B cell (primary cell): Measurements from ENCODE around the gene DLG2. TPM values are rescaled to one million over a fixed set of nuclear protein-coding genes. Genes with fewer than 3 reads are reported as not detected.

Experiments
- ATAC-seq: fragments of 200-7000 bp; cut with Tn5 transposase; one replicate; pipeline ENCODE4 v1.10.0; 2021; ENCODE audit warnings: low read depth, mild to moderate bottlenecking, moderate number of reproducible peaks, moderate library complexity
- CTCF ChIA-PET: fragments of 350-600 bp; sonication (Branson Sonifier 250); formaldehyde crosslinking; loops from one replicate; lab custom pipeline; 2021; ENCODE audit warnings: antibody characterized with exemption, inconsistent platforms; lab: Charles Lee
- POLR2A ChIA-PET: fragments of 350-600 bp; sonication (Branson Sonifier 250); formaldehyde crosslinking; loops from one replicate; lab custom pipeline; 2021; ENCODE audit warnings: antibody characterized with exemption; lab: Charles Lee
- DNase-seq: peaks from one replicate; pipeline ENCODE4 v3.0.0; 2013
- H2AFZ ChIP-seq: 2 replicates; pipeline ENCODE4 v1.6.1; 2012; ENCODE audit warnings: mild to moderate bottlenecking, low read depth, low read length; ENCODE audit not compliant: insufficient read depth, poor library complexity, severe bottlenecking
- H3K27ac ChIP-seq, 2 donors: 1 replicate in 1 of 2; 2 replicates in 1 of 2; pipeline ENCODE4 v1.5.1; 2012 to 2013; ENCODE audit warnings: low read length in 2 of 2, mild to moderate bottlenecking in 2 of 2, moderate library complexity in 1 of 2
- H3K27me3 ChIP-seq, 4 experiments: fragments of 200-600 bp in 1 of 4; sonication (generic) in 1 of 4; replicated peaks in 1 of 4; 1 replicate in 2 of 4; 2 replicates in 2 of 4; pipeline versions ENCODE4 v1.6.1 to v1.7.0; 2013 to 2016; ENCODE audit warnings: low read length in 3 of 4, mild to moderate bottlenecking in 2 of 4, mixed read lengths in 1 of 4, moderate library complexity in 1 of 4; ENCODE audit not compliant: insufficient read depth in 4 of 4, control insufficient read depth in 3 of 4; ENCODE audit errors: control extremely low read depth in 1 of 4
- H3K36me3 ChIP-seq, 2 experiments: replicated peaks in 1 of 2; 1 replicate in 1 of 2; 2 replicates in 1 of 2; pipeline versions ENCODE4 v1.6.1 to v1.7.1; 2013; ENCODE audit warnings: low read length in 1 of 2; ENCODE audit not compliant: insufficient read depth in 2 of 2, control insufficient read depth in 1 of 2; ENCODE audit errors: control extremely low read depth in 1 of 2, extremely low read depth in 1 of 2
- H3K4me1 ChIP-seq, 2 donors: fragments of 200-600 bp in 1 of 2; sonication (generic) in 1 of 2; 1 replicate in 1 of 2; 2 replicates in 1 of 2; pipeline versions ENCODE4 v1.5.1 to v1.6.1; 2013 to 2017; ENCODE audit warnings: low read length in 2 of 2; ENCODE audit not compliant: control insufficient read depth in 2 of 2, insufficient read depth in 2 of 2
- H3K4me2 ChIP-seq: replicated peaks from 2 replicates; pipeline ENCODE3; 2012; ENCODE audit warnings: mild to moderate bottlenecking, low read depth, low read length; ENCODE audit not compliant: poor library complexity, severe bottlenecking
- H3K4me3 ChIP-seq, 5 experiments: fragments of 200-600 bp in 1 of 5; sonication (generic) in 1 of 5; 1 replicate in 3 of 5; 2 replicates in 2 of 5; pipeline versions ENCODE4 v1.5.1 to v1.7.0; 2011 to 2016; ENCODE audit warnings: low read length in 4 of 5, mild to moderate bottlenecking in 4 of 5, low read depth in 2 of 5, control low read depth in 1 of 5, moderate library complexity in 1 of 5; ENCODE audit not compliant: insufficient read depth in 1 of 5; ENCODE audit errors: control extremely low read depth in 1 of 5, extremely low read depth in 1 of 5
- H3K79me2 ChIP-seq: fragments of 200-600 bp; sonication (generic); one replicate; pipeline ENCODE4 v1.6.0; 2016; ENCODE audit warnings: low read length; ENCODE audit not compliant: control insufficient read depth, insufficient read depth
- H3K9ac ChIP-seq: fragments of 200-600 bp; sonication (generic); 2 replicates; pipeline ENCODE4 v1.6.1; 2017; ENCODE audit warnings: mild to moderate bottlenecking, low read length, moderate library complexity
- H3K9me3 ChIP-seq, 3 donors: one replicate each; pipeline versions ENCODE4 v1.6.1 to v1.7.1; 2013; ENCODE audit warnings: low read length in 2 of 3; ENCODE audit not compliant: control insufficient read depth in 2 of 3, insufficient read depth in 1 of 3; ENCODE audit errors: control extremely low read depth in 1 of 3
- H4K20me1 ChIP-seq: 2 replicates; pipeline ENCODE4 v1.6.0; 2012; ENCODE audit warnings: mild to moderate bottlenecking, low read length; ENCODE audit not compliant: insufficient read depth, control insufficient read depth, poor library complexity, severe bottlenecking
- H3K27ac Mint-ChIP-seq: one replicate; pipeline ENCODE4 v1.8.0; 2021; ENCODE audit warnings: mixed read lengths
- H3K27me3 Mint-ChIP-seq: one replicate; pipeline ENCODE4 v1.8.0; 2021; ENCODE audit warnings: mixed read lengths
- H3K4me1 Mint-ChIP-seq: one replicate; pipeline ENCODE4 v1.8.0; 2021; ENCODE audit warnings: mixed read lengths
- H3K4me3 Mint-ChIP-seq: one replicate; pipeline ENCODE4 v1.8.0; 2021; ENCODE audit warnings: mixed read lengths
- H3K9me3 Mint-ChIP-seq: one replicate; pipeline ENCODE4 v1.8.0; 2022; ENCODE audit warnings: mixed read lengths; ENCODE audit not compliant: insufficient read depth
- EZH2 ChIP-seq: IDR thresholded peaks from 2 replicates; pipeline ENCODE4 v1.6.1; 2012; ENCODE audit warnings: borderline replicate concordance, low read depth, mild to moderate bottlenecking, moderate library complexity, low read length; ENCODE audit not compliant: insufficient read depth, poor library complexity, severe bottlenecking
- WGBS: methylation state at CpG from one replicate; pipeline ENCODE4 v1.1.5; 2013; ENCODE audit warnings: missing lambda C conversion rate; ENCODE audit not compliant: insufficient coverage; 5-methylcytosine and 5-hydroxymethylcytosine counted together
- intact Hi-C: fragments of 100-400 bp; cut with micrococcal nuclease; formaldehyde crosslinking; loops from one replicate; pipeline ENCODE4 v1.10.0; 2022
- polyA plus RNA-seq: library from polyadenylated mRNA; depleted of rRNA; stranded (reverse); fragments of >200 nt; gene quantifications from 2 replicates; pipeline ENCODE4 v1.2.3, GENCODE V29; 2012
- total RNA-seq, 2 donors: library from RNA; stranded (reverse); fragments of 120-200 nt in 1 of 2; gene quantifications; 1 replicate in 1 of 2; 2 replicates in 1 of 2; pipeline versions ENCODE4 v1.2.3 to v1.2.4, GENCODE V29; 2013 to 2022
- TF ChIP-seq, protein P1 (sequence below): fragments of 200-600 bp; IDR thresholded peaks from one replicate; pipeline ENCODE4 v1.8.0; 2022; ENCODE audit warnings: antibody characterized with exemption, mild to moderate bottlenecking

DLG2 gene
- total and polyA plus RNA-seq, 2 donors (not counting 1 experiment from before 2014, with no cell fraction given), result 0.54 to 5.4 TPM

DNA sequence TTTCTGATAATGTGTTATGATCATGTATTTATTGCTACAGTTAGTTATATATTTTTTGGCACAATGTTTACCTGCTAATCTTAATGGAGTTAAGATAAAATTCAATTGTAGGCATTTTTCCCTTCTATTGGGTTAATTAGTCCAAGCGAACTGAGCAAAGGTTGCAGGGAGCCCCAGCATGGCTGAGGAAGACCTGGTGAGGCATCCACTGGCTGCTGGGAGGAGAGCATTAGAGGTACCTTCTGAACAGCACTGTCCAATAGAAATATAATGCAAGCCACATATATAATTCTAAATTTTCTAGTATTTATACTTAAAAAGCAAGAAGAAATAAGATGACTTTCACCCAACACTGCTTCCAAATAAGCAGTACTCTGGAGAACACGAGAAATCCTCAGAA lies 19.9 kb upstream of the DLG2 start:
- H3K9me3 Mint-ChIP-seq, result no peaks in the 10 kb centered on the region
- intact Hi-C loops, result loop anchor here (1.0 to 5.0 kb wide), 5 partner anchors 18 to 1390 kb away; partner anchors contain the start of genes CREBZF, HIKESHI, PICALM and TMEM126B
- POLR2A ChIA-PET, result interaction anchor here (1.3 to 2.4 kb wide), 3 partner anchors 9 to 20 kb away, joined by 5 to 20 read pairs (median 8); partner anchors contain the start of genes CREBZF, DLG2 and TMEM126B
- TF ChIP-seq EZH2, result no peak
- TF ChIP-seq, protein P1, sequence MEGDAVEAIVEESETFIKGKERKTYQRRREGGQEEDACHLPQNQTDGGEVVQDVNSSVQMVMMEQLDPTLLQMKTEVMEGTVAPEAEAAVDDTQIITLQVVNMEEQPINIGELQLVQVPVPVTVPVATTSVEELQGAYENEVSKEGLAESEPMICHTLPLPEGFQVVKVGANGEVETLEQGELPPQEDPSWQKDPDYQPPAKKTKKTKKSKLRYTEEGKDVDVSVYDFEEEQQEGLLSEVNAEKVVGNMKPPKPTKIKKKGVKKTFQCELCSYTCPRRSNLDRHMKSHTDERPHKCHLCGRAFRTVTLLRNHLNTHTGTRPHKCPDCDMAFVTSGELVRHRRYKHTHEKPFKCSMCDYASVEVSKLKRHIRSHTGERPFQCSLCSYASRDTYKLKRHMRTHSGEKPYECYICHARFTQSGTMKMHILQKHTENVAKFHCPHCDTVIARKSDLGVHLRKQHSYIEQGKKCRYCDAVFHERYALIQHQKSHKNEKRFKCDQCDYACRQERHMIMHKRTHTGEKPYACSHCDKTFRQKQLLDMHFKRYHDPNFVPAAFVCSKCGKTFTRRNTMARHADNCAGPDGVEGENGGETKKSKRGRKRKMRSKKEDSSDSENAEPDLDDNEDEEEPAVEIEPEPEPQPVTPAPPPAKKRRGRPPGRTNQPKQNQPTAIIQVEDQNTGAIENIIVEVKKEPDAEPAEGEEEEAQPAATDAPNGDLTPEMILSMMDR, result no peak
- Histone ChIP-seq H3K27me3 (peaks cover 0 to 12% (median 4%) of the 10 kb centered on the region in 4 experiments), H3K4me3 (peak overlapping the region; percentile 79 to 87 (median 85)), H3K9ac (peak overlapping the region; percentile 86), H3K27ac (peak overlapping the region; percentile 71 to 91), H3K9me3 (no peaks in the 10 kb centered on the region), H2AFZ (peak overlapping the region; percentile 91), H3K4me2 (peak overlapping the region; percentile 81), H4K20me1 (no peaks in the 10 kb centered on the region), H3K79me2 (peaks cover 30% of the 10 kb centered on the region), H3K36me3 (peaks cover 0 to 9% of the 10 kb centered on the region in 2 experiments), H3K4me1 (peaks cover 12 to 13% of the 10 kb centered on the region in 2 donors)
- peaks cover 18% of the 10 kb centered on the region for H3K4me1 Mint-ChIP-seq
- H3K27me3 Mint-ChIP-seq, result peaks cover 20% of the 10 kb centered on the region
- CTCF ChIA-PET, result interaction anchor here (1.3 to 2.3 kb wide), 2 partner anchors 18 to 19 kb away, joined by 7 to 8 read pairs; partner anchors contain the start of genes CREBZF and TMEM126B
- no CpG with 5 or more reads among the region's 2 CpGs for WGBS
- peak overlapping the region; percentile 93 for H3K27ac Mint-ChIP-seq
- H3K4me3 Mint-ChIP-seq, result peak overlapping the region; percentile 89
- DNase-seq, result no peak
- ATAC-seq, result no peak

DNA sequence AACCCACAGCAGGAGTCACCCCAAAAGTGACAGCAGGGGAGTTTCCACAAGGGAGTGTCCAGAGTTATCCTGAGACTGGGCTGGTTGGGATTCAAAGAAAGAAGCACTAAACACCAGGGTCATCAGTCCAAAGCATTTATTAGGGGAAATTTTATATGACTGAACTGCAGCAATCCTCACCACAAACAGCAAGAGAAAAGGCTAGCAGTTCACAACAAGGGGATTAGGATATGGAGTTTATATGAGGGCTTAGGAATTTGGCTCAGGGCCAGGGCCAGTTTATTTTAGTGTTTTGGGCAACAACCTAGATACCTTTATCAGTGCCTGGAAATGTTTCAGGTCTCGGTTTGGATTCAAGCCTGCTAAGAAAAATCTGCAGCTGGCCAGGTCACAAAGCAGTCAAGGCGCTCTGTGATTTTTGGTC lies 16.1 kb upstream of the DLG2 start:
- Mint-ChIP-seq H3K4me3 (no peak overlapping the region), H3K27me3 (peaks cover 28% of the 10 kb centered on the region), H3K9me3 (no peaks in the 10 kb centered on the region), H3K4me1 (peaks cover 10% of the 10 kb centered on the region), H3K27ac (no peak overlapping the region)
- Histone ChIP-seq H3K36me3 (no peaks in the 10 kb centered on the region), H3K27me3 (peaks cover 0 to 12% (median 4%) of the 10 kb centered on the region in 4 experiments), H2AFZ (no peak overlapping the region), H3K27ac (no peak overlapping the region), H3K79me2 (peaks cover 16% of the 10 kb centered on the region), H3K4me2 (no peak overlapping the region), H3K9me3 (no peaks in the 10 kb centered on the region), H4K20me1 (no peaks in the 10 kb centered on the region), H3K9ac (no peak overlapping the region), H3K4me3 (no peak overlapping the region), H3K4me1 (peaks cover 7 to 9% of the 10 kb centered on the region in 2 donors)
- CTCF ChIA-PET, result no interaction called here
- TF ChIP-seq, protein P1, result no peak
- TF ChIP-seq EZH2, result no peak
- ATAC-seq (no peak), DNase-seq (no peak)
- 88% methylated on average over 2 of the region's 2 CpGs for WGBS
- intact Hi-C loops, result no loop called here
- POLR2A ChIA-PET, result no interaction called here
